Stimulated activated CD8-positive, alpha-beta memory T cell treated with anti-CD3 and anti-CD28 coated beads, Interleukin-15, amount 100 ng/mL, for 4 hours (primary cell): ENCODE measurements around the gene SKAP1.

Source experiments
- DNase-seq, 2 donors: peaks; one replicate each; pipeline ENCODE4 v3.0.0-alpha.2; 2020; ENCODE audit warnings: low read depth in 2 of 2

SKAP1 gene

DNA sequence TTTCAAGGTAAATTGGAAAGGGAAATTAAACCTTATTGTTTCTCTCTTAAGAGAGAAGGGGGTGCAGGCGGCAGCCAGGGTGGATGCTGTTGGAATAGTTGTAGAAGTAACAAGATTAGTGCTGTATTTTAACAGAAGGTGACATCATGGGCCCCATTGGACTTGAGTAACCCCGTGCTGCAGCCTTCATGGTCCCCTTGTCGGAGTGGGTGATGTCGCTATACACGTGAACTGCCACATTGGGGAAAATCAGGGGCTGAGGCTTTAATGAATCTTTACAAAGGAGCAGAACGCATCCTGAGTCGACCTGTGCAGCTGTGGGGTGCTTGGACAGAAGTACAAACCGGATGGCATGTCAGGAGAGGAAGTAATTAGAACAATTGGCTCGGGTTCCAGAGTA lies 319.3 kb downstream of the SKAP1 start:
- DNase-seq: no peak

DNA sequence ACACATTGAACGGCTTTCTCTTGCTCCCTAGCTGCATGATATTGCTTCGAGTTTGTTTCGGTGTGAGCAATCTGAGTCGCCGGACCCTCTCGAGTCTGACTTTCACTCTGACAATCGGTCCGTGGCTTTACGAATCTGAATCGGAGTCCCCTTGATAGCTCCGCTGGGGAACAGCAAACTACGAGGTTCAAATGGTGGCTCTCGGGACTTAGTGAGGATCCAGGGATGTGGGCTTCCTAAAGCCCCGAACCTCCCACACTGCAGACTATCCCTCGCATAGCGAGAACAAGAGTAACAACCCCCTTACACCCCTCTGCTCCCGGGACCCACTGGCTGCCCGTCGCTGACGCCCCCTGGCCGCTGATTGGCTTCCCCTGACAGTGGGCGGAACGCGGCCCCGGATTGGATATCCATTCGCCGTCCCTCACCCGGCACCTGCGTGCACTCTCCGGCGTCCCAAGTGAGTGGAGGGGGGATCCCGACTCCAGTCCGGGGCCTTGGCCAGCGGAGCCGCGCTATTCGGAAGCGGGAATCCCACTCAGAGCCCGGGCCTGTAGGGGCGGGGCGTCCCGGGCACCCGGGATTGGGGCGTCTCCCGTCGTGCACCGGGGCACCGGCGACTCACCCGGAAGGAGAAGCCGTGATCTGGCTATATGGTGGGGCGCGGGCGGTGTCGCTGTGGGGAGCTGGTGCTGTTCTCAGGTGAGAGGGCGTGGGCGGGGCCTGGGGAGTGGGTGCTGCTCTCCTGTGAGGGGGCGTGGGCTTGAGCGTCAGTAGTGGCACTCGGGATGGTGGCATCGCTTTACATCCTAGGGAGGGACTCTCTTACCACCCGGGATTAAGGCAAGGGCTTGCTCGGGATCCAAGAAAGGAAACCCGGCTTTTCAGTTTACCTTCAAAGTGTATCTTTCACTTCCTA lies 322.6 kb downstream of the SKAP1 start, which contains the start of gene SNX11:
TSS of gene SNX11 (plus strand) at position 630 of the 919 bp plus-strand sequence. CDS start 4,278 bp downstream, outside the sequence.
- DNase-seq: peak; percentile 89 to 91

DNA sequence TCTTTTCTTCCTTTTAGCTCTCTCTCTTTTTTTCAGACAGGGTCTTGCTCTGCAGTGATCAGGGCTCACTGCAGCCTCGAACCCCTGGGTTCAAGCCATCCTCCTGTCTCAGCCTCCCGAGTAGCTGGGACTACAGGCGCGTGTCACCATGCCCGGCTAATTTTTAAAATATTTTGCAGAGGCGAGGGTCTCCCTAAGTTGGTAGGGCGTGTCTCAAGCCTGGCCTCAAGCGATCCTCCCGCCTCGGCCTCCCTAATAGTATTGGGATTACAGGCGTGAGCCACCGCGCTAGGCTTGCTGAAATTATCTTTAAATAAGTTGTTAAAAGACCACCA lies 323.2 kb downstream of the SKAP1 start:
- no peak for DNase-seq

DNA sequence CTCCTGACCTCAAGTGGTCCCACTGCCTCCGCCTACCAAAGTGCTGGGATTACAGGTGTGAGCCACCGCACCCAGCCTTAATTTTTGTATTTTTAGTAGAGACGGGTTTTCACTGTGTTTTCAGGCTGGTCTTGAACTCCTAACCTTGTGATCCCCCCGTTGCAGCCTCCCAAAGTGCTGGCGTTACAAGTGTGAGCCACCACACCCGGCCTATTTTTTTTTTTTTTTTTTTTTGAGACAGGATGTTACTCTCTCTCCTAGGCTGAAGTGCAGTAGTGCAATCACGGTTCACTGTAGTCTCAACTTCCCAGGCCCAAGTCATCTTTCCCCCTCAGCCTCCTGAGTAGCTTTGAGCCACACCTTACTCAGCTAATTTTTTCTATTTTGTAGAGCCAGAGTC lies 325.6 kb downstream of the SKAP1 start:
- no peak for DNase-seq

DNA sequence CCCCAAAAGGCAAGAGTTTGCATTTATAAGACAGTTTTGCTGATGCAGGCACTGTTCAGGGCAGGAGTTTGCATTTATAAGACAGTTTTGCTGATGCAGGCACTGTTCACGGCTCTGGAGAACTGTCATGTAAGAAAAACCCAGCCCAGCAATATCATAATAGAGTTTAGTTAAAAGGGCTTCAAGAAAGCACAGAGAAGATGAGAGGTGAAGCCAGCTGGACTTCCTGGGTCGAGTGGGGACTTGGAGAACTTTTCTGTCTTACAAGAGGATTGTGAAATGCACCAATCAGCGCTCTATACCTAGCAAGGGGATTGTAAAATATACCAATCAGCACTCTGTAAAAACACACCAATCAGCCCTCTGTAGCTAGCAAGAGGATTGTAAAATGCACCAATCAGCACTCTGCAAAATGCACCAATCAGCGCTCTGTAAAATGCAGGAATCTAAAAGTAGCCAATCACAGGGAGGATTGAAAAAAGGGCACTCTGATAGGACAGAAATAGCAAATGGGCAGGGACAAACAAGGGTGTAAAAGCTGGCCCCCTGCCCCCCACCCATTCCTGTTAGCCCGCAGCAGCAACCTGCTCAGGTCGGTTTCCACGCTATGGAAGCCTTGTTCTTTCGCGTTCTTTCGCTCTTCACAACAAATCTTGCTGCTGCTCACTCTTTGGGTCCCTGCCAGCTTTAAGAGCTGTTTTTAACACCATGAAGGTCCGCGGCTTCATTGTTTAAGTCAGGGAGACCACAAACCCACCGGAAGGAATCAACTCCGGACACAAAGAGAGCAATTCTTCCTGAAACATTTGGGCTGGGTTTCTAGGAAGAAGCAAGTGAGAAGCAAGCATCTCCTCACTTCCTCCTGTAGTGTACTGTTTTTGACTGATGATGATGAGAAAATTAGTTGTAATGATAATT lies 327.0 kb downstream of the SKAP1 start:
- DNase-seq: no peak

DNA sequence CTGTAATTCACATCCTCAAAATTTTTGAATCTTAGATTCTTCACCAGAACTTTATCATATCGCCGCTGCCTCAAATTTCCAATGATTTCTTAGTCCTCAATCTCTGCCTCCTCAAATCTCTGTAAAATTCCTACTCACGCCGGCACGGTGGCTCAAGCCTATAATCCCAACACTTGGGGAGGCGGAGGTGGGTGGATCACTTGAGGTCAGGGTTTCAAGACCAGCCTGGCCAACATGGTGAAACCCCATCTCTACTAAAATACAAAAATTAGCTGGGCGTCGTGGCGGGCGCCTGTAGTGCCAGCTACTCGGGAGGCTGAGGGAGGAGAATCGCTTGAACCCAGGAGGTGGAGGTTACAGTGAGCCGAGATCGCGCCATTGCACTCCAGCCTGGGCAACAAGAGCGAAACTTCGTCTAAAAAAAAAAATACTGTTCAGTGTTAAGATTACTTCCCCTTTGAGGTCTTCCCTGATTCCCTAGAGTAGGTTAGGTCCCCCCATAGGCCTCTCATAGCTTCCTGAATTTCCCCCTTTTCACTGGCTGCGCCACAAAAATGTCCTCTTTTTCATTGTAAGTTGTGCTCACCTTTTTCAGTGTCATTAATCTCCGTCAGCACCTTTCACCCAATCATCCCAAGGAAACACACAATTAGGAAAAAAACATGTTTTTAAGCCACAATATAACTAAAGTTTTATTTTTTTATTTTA lies 327.8 kb downstream of the SKAP1 start:
- no peak for DNase-seq

DNA sequence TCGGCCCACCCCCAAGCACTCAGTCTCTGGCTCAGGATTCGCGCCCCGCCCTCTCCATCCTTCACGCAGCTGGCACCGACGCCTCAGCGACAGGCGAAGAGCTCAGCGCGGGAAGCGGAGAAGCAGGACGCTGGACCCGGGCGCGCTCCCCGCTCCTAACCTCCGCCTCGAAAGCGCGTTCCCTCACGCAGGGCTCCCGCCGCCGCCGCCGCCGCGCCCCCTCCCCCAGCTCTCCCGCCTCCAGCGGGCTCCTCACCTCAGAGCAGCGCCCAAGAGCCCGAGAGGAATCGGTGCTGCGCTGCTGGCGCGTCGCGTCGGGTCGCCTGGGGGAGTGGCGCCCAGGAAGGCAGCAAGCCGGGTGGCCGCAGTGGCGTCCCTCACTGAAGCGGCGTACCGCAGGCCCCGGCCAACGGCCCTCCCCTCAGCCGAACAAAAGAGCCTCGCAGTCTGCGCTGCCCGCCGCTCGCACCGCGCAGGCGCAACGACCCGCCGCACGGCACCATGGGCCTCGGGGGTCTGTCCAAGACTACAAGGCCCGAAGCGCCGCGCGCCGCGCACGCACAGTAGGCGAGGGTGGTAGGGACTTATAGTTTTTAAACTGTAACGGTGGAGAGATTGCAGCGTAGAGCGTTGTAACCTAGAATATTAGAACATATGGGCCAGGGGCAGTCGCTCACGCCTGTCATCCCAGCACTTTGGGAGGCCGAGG lies 328.8 kb downstream of the SKAP1 start, which contains the start of gene CBX1:
TSS of gene CBX1 (minus strand) at position 467 of the 709 bp plus-strand sequence. CDS start 24,474 bp downstream, outside the sequence.
- DNase-seq: peak; percentile 87 to 88

DNA sequence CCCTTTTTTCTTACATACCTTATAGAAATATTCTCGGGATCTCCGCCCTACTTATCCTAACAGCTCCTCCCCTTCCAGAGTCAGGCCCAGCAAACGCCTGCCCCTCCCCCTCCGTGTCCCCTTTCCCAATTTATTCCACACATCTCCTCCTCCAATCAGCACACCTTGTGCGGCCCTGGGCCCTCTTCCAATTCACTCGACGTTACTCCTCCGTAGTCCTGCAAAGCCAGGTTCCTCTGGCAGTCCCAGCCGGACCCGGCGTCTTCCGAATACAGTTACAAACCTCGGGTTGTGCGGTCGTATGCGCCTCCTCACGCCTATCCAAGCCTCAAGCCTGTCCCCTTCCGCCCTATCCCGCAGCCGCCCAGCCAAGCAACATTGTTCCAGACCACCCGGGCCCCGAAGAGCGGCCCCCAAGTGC lies 329.4 kb downstream of the SKAP1 start:
- no peak for DNase-seq

DNA sequence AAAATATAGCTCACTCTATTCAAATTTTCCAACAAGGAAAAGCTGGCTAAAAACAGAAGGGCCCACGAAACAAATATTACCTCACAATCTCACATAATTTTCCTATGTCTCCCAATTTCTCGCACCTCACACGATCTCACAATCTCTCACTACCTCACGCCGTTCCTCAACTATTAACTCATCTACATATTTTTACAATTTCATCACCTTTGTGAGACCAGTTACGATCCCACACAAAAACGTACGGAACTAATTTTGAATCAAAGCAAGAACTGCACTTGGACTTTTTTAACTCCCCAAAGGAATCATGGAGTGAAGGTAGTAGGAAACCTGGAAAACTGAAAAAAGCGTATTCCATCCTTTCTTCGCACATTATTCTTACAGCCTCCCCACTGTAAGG lies 329.9 kb downstream of the SKAP1 start:
- DNase-seq: no peak

DNA sequence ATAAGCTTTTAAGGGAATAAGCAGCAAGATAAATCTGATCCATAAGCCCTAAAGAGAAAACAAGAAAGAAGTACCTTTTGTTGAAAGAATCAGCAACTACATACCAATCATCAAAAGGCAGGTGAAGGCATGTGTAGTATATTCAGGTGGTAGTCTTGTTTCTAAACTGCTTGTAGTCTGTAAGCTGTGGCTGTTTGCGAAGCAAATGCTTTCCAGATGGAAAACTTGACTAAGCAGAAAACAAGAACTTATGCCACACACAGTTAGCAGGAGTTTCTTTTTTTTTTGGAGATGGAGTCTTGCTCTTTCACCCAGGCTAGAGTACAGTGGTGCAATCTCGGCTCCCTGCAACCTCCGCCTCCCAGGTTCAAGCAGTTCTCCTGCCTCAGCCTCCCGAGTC lies 334.4 kb downstream of the SKAP1 start:
- no peak for DNase-seq

DNA sequence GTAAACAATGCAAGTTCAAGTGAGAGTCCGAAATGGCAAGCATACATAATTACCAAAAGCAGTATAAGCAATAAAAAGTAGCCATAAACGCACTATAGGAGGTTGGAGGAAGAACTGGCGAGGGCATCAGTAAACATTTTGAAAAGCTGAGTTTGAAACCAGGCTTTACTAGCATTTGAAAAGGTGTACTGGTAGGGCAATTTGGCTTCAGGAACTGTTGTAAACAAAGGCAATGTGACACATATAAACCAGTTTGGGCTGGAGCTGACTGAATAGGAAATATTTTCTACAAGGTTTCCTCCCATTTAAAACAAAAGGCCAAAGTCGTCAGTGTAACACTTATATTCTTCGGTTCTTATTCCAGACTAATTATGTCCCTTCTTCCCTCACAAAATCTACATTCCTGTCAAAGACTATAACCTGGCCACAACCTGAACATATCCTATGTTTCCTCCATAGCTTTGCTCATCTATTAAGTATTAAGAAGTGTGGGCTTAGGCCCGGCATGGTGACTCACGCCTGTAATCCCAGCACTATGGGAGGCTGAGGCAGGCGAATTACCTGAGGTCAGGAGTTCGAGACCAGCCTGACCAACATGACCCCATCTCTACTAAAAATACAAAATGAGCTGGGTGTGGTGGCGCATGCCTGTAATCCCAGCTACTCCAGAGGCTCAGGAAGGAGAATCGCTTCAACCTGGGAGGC lies 336.5 kb downstream of the SKAP1 start:
- no peak for DNase-seq

DNA sequence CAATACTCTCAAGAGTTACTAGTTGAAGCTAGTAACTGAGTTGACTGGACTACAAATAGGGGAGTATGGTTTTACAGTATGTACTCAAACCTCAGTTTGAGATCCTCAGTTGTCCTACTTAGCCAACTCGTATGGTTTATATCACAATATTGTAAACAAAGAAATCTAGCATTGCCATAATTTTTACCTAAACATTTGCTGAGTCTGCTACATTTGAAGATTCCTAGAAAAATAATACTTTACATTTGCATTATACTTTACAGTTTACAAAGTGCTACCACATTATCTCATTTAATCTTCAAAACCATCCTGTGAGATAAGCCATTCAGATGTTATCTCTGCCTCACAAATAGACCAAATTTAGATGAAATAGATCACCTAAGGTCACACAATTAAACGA lies 345.1 kb downstream of the SKAP1 start:
- DNase-seq: no peak
